Hematopoietic multipotent progenitor cell treated with erythropoietin and hydrocortisone succinate and interleukin-3 and kit ligand, for 17 days (in vitro differentiated cells): ENCODE data around the gene CIAO2B.
A peak's percentile ranks its signal among the peaks of the same experiment; 100 is the strongest.

ENCODE experiments used
- DNase-seq: peaks from one replicate; pipeline ENCODE4 v3.0.0-alpha.2; 2015; ENCODE audit warnings: low spot score

CIAO2B gene

DNA sequence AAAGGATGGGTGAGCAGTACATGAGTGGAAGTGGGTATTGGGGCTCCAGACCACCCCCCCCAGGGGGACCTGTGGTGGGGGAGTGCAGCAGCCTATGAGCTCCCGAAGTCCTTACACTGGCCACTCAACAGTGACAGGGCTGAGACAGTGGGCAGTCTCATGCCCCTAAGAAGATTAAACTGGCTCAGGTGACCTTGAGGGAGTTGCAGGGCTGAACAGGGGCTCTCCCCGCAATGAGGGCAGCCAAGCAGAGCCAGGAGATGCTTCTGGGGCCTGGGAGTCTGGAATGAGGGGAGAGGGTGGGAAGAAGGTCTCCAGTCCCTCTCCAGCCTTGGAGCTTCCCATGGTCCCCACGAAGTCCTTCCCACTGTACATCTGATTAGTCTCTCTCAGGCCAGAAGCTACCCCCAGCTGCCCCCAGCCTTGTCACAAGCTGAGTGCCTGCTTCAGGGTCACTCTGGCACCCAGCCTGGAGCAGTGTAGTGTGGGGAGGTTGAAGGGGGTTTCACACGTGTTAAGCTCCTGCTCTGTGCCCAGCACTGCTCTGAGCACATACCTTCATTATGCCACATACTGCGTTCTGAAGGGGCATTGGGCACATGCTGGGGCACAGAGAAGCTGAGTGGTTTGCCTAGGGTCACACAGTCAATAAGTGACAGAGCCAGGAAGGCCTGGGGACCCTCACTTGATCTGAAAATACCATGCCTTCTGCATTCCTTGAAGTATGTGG lies 14.5 kb downstream of the CIAO2B start:
- no peak for DNase-seq

- DNase-seq, result no peak
These were observed 15.2 kb downstream of the CIAO2B start, which contains the start of gene CDH16 for GRCh38 chr16:66918803-66919568. Gene CDH16, minus strand, starts transcription at chr16:66918885. Its CDS starts 820 bp downstream, at chr16:66918065.

- no peak for DNase-seq
These were observed 15.8 kb downstream of the CIAO2B start for GRCh38 chr16:66918355-66918754.

DNA sequence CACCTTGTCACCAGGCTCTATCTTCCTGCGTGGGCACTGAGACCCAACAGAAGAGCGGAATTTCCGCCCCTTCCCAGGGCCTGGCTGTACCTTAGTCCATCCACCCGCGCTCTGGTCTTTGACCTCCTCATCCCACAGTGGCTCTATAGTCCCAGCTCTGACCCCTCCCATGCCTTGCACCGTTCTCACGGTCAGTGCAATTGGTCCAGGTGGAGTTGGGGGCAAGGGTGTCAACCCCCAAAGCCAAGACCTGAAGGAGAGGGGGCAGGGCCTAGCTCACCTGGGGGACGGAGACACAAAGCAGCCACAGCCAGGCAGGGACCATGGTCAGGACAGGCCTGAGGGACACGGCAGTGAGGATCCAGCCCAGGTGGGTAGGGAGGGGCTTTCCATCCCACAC lies 16.5 kb downstream of the CIAO2B start:
- no peak for DNase-seq

DNA sequence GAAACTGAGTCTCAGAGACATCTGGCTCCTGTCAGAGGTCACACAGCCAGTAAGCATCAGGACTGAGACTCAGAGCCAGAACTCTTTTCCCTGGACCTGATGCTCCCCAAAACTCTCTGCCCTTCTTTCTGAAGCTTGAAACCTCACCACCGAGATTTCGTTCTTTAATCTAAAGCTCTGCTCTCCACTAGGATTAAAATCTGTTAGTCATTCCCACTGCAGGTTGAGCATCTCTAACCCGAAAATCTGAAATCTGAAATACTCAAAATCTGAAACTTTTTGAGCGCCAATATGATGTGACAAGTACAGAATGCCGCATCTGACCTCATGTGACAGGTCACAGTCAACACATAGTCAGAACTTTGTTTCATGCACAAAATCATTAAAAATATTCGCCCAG lies 17.7 kb downstream of the CIAO2B start:
- DNase-seq, result no peak

GRCh38 chr16:66915041-66915440 lies 19.2 kb downstream of the CIAO2B start:
- no peak for DNase-seq

DNA sequence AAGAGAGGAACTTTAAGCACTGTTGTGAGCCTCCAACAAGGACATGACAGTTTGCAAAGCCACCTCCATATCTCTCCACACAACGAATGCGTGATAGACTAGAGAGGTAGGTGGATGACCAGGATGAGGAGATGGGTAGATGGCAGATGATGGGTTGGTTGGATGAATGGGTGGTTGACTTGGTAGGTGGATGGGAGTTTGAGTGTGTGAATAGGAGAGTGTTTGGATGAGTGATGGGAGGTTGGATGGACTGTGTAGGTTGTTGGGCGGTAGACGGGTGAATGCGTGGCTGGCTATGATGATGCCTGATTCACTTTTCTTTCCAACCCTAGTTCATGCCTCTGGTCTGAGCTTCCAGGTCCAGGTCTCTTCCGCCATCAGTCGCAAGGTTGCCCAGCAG lies 19.7 kb downstream of the CIAO2B start:
- no peak for DNase-seq

DNA sequence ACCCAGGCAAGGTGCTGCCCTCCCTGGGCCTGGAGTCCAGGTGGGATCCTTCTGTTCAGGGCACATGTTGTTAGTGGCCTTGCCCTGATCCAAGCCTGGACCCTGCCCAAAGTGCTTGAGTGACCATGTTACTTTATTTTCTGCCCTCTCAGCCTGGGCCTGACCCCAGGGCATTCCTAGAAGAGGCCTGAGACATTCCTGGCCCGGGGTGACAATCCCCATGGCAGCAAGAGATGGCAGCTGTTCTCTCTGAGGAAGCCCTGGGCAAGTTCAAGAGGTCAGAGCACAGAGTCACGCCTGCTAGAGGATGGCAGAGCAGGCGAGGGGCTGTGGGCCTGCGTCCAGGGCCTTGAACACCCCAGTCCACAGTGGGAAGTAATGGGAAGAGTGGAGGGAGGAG lies 20.5 kb downstream of the CIAO2B start:
- DNase-seq, result no peak

GRCh38 chr16:66913081-66913480 lies 21.1 kb downstream of the CIAO2B start:
- no peak for DNase-seq

DNA sequence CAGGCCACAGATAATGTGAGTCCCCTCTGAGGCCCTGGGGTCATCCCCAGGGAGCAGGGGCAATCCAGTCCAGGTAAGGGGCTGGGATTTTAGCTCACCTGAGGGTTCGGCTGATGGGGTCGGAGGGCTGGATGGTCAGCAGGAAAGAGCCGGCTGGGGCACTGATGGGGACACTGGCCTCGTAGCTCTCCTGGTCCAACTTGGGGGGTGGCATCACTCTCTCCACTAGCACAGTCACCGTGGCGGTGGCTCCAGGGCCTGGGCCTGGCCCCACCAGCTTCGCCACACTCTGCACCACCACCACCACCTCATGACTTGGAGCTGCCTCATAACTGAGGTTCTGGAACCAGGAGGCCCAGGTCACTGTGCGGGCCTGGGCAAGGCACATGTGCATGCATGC lies 22.4 kb downstream of the CIAO2B start:
- no peak for DNase-seq

DNA sequence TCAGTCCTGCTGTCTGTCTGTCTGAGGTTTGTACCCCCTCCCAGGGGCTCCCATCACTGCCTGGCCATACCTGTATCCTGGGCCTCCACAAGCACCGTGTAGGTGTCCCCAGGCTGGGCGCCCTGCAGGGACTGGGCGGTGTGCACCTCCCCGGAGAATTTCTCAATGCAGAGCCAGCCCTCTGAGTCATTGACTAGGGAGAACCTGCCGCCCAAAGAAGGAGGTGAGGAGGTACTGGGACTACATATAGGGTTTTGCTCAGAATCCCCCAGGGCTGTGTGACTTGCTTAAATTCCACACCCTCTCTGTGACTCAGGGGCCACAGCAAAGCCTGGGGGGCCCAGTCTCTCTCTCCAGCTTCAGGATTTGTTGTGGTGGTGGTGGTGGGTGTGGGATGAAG lies 23.1 kb downstream of the CIAO2B start:
- DNase-seq, result no peak

- no peak for DNase-seq
These were observed 23.8 kb downstream of the CIAO2B start for GRCh38 chr16:66910175-66910940.

DNA sequence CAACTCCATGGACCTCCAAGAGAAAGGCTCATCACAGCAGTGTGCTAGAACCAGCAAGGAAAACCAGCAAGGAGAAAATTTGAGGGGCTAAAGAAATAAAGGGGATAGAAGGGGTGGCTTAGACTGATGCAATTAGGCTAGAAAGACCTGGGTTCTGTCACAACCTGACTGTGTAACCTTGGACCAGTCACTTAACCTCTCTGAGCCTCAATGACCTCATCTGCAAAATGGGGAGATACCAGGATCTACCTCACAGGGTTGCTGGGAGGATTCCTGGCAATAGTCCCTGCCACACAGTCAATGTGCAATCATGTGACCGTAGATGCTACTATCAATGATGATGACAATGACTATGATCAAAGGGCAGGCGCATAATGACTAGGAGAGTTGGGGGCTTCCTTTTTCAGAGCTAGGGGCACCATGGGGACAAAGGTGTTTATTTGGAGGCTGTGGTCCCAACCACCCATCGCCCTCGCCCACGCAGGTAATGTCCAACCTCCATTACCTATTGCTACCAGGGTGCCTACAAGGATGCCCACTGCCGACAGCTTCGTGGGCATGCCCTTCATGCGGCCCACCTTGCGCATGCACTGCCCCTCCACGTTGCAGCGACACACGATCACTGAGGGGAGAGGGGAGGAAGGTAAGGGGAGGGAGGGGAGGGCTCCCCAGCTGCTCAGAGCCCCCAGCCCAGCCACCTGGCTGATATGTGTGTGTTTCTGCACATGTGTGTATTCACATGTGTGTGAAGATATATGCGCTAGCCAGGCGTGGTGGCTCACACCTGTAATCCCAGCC lies 25.2 kb downstream of the CIAO2B start:
- no peak for DNase-seq

DNA sequence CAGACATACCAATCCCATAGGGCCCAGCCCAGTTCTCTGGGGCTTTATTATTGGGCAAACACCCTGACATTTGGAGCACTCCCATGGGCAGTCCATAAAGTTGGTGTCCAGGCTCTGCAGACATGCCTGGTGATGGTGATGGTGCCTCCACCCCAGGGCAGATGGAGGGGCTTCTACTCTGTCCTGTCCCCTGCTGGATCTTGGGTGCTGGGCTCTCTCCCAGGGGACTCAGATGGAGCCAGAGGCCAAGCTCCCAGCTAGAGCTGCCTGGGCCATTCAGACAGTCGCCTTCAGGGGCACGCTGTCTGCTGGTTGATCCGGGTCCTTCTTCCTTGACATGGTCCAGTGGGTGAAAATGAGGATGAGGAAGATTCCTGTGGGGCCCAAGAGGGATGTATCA lies 26.1 kb downstream of the CIAO2B start:
- DNase-seq, result no peak

DNA sequence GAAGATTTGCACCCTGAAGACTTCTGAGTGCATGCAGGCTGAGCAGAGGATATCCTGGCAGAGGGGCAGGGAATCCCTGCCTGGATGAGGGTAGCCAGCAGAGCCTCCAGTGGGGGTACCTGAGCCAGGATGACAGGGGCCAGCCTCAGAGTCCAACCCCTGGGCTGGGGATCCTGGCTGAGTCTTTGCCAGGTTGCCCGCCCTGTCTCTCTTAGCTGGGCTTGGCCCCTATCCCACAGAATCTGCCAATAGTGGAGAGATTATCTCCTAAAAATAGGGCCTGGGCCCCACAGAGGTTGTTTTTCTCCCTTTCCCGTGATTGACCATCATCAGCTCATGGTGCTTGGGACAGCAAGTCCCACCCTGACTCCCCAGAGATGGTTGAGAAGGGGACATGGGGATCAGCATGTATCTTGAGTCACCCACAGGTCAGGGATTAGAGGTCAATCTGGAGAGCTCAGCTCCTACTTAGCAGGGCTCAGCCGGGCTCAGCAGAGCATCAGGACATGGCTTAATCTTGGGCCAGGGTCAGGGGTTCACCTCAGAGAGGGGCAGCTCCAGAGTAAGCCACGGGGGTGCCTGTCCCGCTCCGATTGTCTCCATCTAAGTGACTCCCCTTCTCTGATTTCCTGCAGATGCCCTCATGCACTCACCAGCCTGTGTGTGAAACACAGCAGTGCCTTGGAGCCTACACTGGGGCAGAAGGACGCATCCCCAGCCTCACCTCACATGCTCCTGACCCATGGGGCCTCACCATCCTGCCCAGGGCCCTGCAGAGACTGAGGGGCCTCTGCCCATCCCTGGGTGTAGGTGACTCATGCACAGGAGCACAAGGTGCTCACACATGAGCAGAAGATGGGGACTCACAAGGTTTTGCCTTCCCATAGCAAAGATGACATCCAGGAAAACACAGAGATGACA lies 27.0 kb downstream of the CIAO2B start:
- no peak for DNase-seq

DNA sequence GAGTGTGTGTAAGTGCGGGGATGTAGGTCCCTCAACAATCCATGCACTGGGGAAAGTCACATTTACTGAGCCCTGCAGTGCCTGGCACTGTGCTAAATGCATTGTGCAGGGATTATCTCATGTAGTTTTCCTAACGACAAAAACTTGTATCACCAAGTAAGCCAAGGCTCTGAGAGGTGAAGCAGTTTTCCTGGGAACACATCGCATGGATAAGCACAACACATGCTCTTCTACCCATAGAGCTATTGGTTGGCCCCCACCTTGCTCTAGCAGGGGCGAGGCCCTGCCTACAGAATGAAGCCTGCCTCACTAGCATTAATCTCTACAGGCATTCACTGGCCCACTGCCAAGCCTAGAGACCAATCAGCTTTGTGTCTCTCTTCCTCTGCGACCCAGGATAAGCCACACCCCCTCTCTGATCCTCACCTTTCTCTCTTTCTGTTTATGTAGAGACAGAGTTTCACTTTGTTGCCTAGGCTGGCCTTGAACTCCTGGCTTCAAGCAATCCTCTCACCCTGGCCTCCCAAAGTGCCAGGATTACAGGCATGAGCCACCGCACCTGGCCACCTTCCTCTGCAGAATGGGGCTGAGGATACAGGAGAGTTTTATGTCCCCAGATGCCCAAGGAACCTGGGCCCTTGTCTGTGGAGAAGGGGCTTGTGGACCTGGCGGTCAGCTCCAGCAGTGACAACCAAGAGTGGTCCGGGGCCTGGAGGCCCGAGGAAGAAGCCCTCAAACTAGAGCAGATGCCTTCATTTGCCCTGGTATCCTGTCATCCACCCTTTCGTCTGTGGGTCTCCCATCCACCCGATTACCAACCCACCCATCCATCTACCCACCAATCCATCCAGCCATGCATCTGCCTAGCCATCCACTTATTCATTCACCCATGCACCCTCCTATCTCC lies 28.3 kb downstream of the CIAO2B start:
- peak; percentile 85 for DNase-seq

DNA sequence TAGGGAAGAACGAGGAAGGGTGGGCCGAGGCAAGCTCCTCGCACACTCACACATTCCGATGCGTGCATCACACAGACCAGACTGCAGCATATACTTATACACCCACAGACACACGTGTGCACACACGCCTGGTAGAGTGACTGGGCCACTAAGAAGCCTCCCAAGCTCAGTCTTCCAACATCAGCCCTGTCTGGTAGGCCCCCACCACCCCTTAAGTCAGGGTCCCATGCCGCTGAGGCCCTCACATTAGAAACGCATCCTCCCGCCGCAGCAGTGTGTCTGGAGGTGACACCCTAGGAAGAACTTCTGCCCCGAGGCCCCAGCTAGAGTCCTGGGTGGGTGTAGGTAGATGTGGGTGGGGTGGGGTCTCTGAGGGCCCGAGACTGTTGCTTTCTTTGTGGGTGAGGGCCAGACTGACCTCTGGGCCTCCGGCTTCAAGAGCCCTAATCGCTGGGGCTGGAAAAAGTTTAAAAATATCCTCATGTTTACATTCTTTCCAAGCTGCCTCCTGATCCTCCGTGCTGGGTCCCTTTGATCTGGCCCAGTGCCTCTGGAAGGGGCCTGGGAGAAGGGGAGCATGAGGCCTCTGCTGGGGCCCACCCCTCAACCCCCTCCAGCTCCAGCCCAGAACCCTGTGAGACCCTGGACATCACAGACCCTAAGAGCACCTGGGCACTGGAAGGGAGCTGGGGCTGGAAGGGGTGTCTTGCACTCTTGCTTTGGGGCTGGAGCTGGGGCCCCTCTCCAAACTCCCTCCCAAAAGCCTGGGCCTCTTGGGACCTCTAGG lies 29.2 kb downstream of the CIAO2B start:
- no peak for DNase-seq

DNA sequence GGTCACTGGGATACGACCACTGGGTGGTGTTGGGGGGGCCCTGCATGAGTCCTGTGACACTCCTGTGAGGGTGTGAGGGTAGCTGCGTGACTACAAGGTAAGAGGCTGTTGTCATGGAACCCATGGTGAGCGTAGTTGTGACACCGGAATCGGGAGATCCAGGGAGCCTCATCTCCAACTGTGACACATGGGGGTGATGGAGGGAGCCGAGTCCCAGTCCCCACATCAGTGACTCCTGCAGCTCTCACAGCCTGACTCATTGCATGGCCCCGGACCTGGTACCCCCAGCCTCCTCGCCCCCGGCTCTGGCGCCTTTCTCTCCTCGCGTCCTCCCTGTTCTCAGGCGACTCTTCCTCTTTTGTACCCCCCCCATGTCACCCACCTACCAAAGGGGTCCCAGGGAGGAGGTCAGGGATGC lies 29.8 kb downstream of the CIAO2B start:
- no peak for DNase-seq
